ENCODE measurements around the gene FIGLA. TPM values are rescaled to one million over a fixed set of nuclear protein-coding genes. Genes with fewer than 3 reads are reported as not detected.

Gene FIGLA
- total and polyA plus RNA-seq, 4 experiments from 2014 or later, result not detected

DNA sequence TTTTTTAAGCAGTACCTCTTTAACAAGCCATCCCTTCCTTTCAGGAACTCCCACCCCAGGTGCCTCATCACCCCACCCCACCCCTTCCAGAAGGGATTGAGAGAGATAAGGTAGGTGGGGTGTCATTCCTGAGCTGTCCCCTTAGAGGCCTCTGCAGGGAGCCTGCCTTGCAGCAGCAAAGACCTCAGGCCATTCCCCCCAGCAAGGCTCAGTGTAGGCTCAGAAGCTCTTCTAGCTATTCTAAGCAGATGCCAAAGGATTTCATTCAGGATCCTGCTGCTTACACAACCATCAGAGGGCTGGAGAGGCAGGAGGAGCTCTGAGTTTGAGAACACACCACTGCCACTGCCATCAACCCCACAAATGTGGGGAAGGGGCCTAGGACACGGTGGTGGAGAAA lies 5.8 kb upstream of the FIGLA start:
- intact Hi-C loops (cut with micrococcal nuclease), result no loop called here
- Mint-ChIP-seq H3K4me1 (no peaks in the 10 kb centered on the region), H3K27me3 (peaks cover 18 to 34% of the 10 kb centered on the region in 2 donors), H3K9me3 (peaks cover 0 to 10% (median 4%) of the 10 kb centered on the region in 8 donors), H3K36me3 (peaks cover 0 to 7% of the 10 kb centered on the region in 2 donors), H3K4me3 (no peak overlapping the region), H3K27ac (no peak overlapping the region)
- no peak for DNase-seq
- Histone ChIP-seq H3K9me3 (ENCODE audit: control insufficient read depth in 1 of 2, low read length in 2 of 2) (no peaks in the 10 kb centered on the region), H3K27me3 (ENCODE audit: insufficient read depth, low read length) (peaks cover 9% of the 10 kb centered on the region), H3K4me3 (ENCODE audit: low read length in 2 of 2) (no peak overlapping the region), H3K4me1 (ENCODE audit: insufficient read depth, low read length) (no peaks in the 10 kb centered on the region), H3K36me3 (ENCODE audit: insufficient read depth, low read length) (no peaks in the 10 kb centered on the region), H3K27ac (ENCODE audit: low read depth, low read length) (no peak overlapping the region)
- POLR2A ChIA-PET (ENCODE audit: partially characterized antibody), result interaction anchor here (0.9 kb wide), 1 partner anchor 138 kb away, joined by 3 read pairs; no protein-coding TSS in a partner anchor
- CTCF ChIA-PET (ENCODE audit: partially characterized antibody), result no interaction called here

DNA sequence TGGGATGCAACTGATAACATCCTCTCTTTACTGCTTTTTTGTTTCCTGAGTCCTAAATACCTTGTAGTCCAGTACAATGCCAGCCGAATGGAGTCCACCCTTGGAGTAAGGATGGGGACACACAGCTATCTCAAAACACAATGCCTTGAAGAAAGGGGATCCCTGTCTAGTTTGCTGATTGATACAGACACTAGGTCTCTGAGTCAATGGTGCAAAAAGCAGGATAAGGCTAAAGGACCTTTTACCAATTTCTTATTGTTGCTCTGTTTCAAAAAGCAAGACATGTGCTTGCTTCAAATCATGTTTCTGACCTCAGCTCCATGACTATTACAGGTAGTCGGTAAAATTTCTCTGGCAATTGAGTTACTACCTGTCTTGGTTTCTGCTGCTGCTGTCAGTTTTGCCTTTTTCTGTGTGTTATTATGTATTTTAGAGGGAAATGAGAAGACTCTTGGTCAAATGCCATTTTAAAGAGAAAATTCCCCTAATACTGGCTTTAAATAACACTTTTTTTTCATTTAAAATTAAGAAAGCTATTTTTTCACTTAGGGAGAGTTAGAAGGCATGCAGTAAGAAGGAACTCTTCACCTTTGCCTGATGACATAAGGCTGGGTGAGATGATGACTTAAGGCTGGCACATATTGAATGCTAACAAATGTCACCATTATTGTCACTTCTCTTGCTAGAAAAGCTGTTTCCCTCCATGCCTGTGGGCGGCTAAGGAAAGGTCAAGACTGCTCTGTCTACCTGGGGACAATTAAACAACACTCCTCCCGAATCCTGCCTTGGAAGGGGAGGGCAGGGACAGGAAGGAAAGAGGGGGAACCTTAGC lies 4.9 kb upstream of the FIGLA start:
- intact Hi-C loops (cut with micrococcal nuclease), result no loop called here
- Mint-ChIP-seq H3K27me3 (peaks cover 22 to 37% of the 10 kb centered on the region in 2 donors), H3K27ac (no peak overlapping the region), H3K4me3 (no peak overlapping the region), H3K9me3 (peaks cover 0 to 10% (median 4%) of the 10 kb centered on the region in 8 donors), H3K36me3 (peaks cover 0 to 7% of the 10 kb centered on the region in 2 donors), H3K4me1 (peaks cover 0 to 4% (median 0%) of the 10 kb centered on the region in 4 donors)
- no peak for DNase-seq
- Histone ChIP-seq H3K27ac (ENCODE audit: low read depth, low read length) (no peak overlapping the region), H3K36me3 (ENCODE audit: insufficient read depth, low read length) (no peaks in the 10 kb centered on the region), H3K27me3 (ENCODE audit: insufficient read depth, low read length) (peaks cover 13% of the 10 kb centered on the region), H3K9me3 (ENCODE audit: control insufficient read depth in 1 of 2, low read length in 2 of 2) (no peaks in the 10 kb centered on the region), H3K4me1 (ENCODE audit: insufficient read depth, low read length) (no peaks in the 10 kb centered on the region), H3K4me3 (ENCODE audit: low read length in 2 of 2) (no peak overlapping the region)
- ChIA-PET CTCF (ENCODE audit: partially characterized antibody) (interaction anchor here (0.6 kb wide), 1 partner anchor 155 kb away, joined by 3 read pairs; no protein-coding TSS in a partner anchor), POLR2A (ENCODE audit: partially characterized antibody) (no interaction called here)

DNA sequence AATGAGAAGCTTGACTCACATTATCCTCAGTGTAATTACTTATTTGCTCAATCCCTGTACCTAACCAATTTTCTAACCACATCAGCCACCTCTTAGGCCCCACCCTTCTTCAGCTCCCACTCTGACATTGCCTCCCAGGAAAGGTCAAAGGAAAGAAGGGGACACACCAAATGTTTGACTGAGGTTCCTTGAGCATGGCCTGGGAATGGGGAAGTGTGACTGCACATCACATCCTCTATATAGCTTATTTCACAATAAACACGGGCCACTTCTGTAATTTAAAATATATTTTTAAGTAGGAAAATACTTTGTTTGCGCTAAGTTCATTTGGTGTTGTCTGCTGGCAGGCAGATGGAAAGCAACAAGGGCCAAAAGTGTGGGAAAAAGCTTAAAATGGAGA lies 3.0 kb upstream of the FIGLA start:
- H3K4me3 ChIP-seq (ENCODE audit: low read length in 2 of 2), result no peak overlapping the region
- peaks cover 23% of the 10 kb centered on the region for H3K27me3 ChIP-seq (ENCODE audit: insufficient read depth, low read length)
- peaks cover 27 to 37% of the 10 kb centered on the region in 2 donors for H3K27me3 Mint-ChIP-seq
- H3K9me3 ChIP-seq (ENCODE audit: control insufficient read depth in 1 of 2, low read length in 2 of 2), result no peaks in the 10 kb centered on the region
- intact Hi-C loops (cut with micrococcal nuclease), result no loop called here
- CTCF ChIA-PET (ENCODE audit: partially characterized antibody), result interaction anchor here (1.4 kb wide), 1 partner anchor 8 kb away, joined by 4 read pairs; no protein-coding TSS in a partner anchor
- no peak overlapping the region for H3K27ac Mint-ChIP-seq
- H3K9me3 Mint-ChIP-seq, result no peaks in the 10 kb centered on the region
- no peak overlapping the region for H3K27ac ChIP-seq (ENCODE audit: low read depth, low read length)
- no peaks in the 10 kb centered on the region for H3K36me3 ChIP-seq (ENCODE audit: insufficient read depth, low read length)
- H3K36me3 Mint-ChIP-seq, result no peaks in the 10 kb centered on the region
- H3K4me1 Mint-ChIP-seq, result peaks cover 5 to 11% (median 6%) of the 10 kb centered on the region in 4 donors
- no peak for DNase-seq
- POLR2A ChIA-PET (ENCODE audit: partially characterized antibody), result no interaction called here
- H3K4me3 Mint-ChIP-seq, result no peak overlapping the region
- peaks cover 7% of the 10 kb centered on the region for H3K4me1 ChIP-seq (ENCODE audit: insufficient read depth, low read length)

DNA sequence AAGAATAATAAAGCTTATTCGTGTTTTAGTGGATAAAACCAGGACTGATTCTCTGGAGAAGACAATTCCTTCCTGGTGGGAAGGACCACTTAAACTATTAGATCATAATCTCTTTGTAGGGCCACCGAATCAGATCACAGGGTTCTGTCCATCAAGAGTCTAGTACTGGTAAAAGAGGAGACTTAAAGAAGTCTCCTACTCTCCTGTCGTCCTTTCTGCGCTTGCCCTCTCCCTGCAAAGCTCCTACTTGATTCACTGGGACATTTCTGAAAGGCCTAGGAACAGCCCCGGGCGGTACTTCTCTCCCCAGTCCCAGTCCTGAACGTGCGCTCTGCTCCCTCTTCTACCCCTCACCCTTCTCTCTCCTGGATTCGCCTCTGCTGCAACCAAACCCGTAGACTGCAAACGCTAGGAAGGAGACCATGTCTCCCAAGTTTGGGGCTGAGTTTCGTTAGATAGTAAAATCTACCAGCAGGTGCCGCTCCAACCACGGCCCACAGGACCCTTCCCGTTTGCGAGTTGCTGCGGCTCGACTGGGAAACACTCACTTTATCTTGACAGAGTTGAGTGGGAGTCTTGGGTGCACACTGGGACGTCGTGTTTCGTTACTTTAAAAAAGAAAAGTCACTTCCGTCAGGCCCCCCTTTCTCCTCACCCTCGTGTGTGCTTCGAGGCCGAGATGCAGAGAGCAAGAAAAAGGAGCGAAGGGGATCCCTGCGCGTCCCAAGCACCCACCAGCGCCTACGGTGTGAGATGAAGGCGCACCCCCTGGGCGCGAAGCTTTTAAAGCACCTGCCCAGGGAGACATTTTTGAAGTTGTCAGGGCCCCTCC lies 923 bp downstream of the FIGLA start:
- no peaks in the 10 kb centered on the region for H3K36me3 ChIP-seq (ENCODE audit: insufficient read depth, low read length)
- no peak overlapping the region for H3K27ac ChIP-seq (ENCODE audit: low read depth, low read length)
- peaks cover 7% of the 10 kb centered on the region for H3K4me1 ChIP-seq (ENCODE audit: insufficient read depth, low read length)
- peaks cover 6 to 17% (median 8%) of the 10 kb centered on the region in 4 donors for H3K4me1 Mint-ChIP-seq
- peak overlapping the region; percentile 41 to 89 (median 83) for H3K4me3 Mint-ChIP-seq
- H3K27me3 ChIP-seq (ENCODE audit: insufficient read depth, low read length), result peaks cover 40% of the 10 kb centered on the region
- POLR2A ChIA-PET (ENCODE audit: partially characterized antibody), result no interaction called here
- H3K4me3 ChIP-seq (ENCODE audit: low read length in 2 of 2), result peak overlapping the region in 1 of 2 donors; percentile 23
- no peaks in the 10 kb centered on the region for H3K36me3 Mint-ChIP-seq
- no peaks in the 10 kb centered on the region for H3K9me3 Mint-ChIP-seq
- CTCF ChIA-PET (ENCODE audit: partially characterized antibody), result interaction anchor here (0.5 to 2.5 kb wide), 5 partner anchors 11 to 1487 kb away, joined by 3 to 5 read pairs (median 4); no protein-coding TSS in a partner anchor
- intact Hi-C loops (cut with micrococcal nuclease), result no loop called here
- DNase-seq, result peak in 4 of 5 donors; percentile 30 to 43 (median 34)
- peaks cover 41 to 54% of the 10 kb centered on the region in 2 donors for H3K27me3 Mint-ChIP-seq
- H3K27ac Mint-ChIP-seq, result peak overlapping the region in 2 of 7 donors; percentile 23 to 59
- H3K9me3 ChIP-seq (ENCODE audit: control insufficient read depth in 1 of 2, low read length in 2 of 2), result no peaks in the 10 kb centered on the region

DNA sequence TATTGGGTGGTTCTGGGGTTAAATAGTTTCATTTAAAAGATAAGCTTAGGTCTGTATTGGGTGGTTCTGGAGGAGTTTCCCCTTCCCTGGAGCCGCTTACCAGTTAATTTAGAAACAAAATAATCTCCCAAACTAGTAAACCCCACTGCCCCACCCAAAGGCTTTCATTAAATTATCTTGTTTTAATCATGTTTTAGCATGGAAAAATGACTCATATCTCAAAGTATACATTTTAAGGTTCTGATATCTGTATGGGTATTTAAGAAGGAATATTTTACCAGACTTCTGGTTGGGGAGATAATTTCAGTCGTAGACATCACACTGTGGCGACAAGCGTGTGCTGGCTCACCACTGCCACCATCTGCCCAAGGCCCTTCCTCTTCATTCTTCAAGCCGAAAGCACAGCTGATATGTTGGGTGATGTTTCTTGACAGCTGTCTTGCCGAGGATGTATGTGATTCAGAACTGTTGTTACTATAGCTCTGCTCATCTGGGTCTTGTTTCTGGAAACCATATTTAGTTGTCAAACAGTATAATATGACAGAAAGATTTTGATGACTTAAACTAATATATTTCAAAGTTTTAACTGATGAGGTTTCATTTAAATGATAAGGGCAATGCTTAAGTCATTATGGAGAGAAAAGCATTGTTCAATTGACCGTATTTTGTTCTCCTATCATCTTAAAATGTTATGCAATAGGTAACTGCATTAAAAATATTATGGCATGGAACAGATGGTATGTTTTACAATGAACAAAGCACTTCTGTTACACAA lies 5.1 kb downstream of the FIGLA start:
- H3K9me3 ChIP-seq (ENCODE audit: control insufficient read depth in 1 of 2, low read length in 2 of 2), result no peaks in the 10 kb centered on the region
- H3K9me3 Mint-ChIP-seq, result no peaks in the 10 kb centered on the region
- no peaks in the 10 kb centered on the region for H3K36me3 Mint-ChIP-seq
- peaks cover 6 to 13% (median 8%) of the 10 kb centered on the region in 4 donors for H3K4me1 Mint-ChIP-seq
- no peak overlapping the region for H3K27ac ChIP-seq (ENCODE audit: low read depth, low read length)
- DNase-seq, result peak in 2 of 5 donors; percentile 11 to 17
- H3K27ac Mint-ChIP-seq, result no peak overlapping the region
- H3K27me3 ChIP-seq (ENCODE audit: insufficient read depth, low read length), result peaks cover 26% of the 10 kb centered on the region
- CTCF ChIA-PET (ENCODE audit: partially characterized antibody), result interaction anchor here (0.7 to 3.3 kb wide), 6 partner anchors 8 to 481 kb away, joined by 3 to 10 read pairs (median 5); partner anchors contain the start of gene ADD2
- H3K4me3 ChIP-seq (ENCODE audit: low read length in 2 of 2), result no peak overlapping the region
- H3K27me3 Mint-ChIP-seq, result peaks cover 26 to 37% of the 10 kb centered on the region in 2 donors
- POLR2A ChIA-PET (ENCODE audit: partially characterized antibody), result no interaction called here
- H3K4me1 ChIP-seq (ENCODE audit: insufficient read depth, low read length), result peaks cover 7% of the 10 kb centered on the region
- H3K4me3 Mint-ChIP-seq, result no peak overlapping the region
- H3K36me3 ChIP-seq (ENCODE audit: insufficient read depth, low read length), result no peaks in the 10 kb centered on the region
- intact Hi-C loops (cut with micrococcal nuclease), result loop anchor here (2.0 kb wide), 1 partner anchor 481 kb away; no protein-coding TSS in a partner anchor

DNA sequence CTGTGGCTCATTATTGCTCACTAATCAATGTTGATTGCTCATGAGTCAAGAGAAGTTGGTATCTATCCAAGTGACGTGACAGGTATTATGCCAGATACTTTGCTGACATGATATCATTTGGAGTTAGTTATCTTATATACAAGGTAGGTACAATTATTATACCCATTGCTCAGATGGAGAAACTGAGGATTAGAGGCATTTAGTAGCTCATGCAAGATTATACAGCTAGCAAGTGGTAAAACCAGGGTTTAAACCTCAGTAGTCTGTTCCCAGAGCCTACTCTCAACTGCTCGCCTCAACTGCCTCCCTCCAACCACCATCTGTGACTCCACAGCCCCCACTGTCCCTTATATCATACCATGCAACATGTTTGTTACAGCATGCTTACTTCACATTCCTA lies 6.1 kb downstream of the FIGLA start:
- H3K4me1 Mint-ChIP-seq, result peaks cover under 1 to 7% (median 3%) of the 10 kb centered on the region in 4 donors
- H3K9me3 Mint-ChIP-seq, result no peaks in the 10 kb centered on the region
- peaks cover 22 to 32% of the 10 kb centered on the region in 2 donors for H3K27me3 Mint-ChIP-seq
- no peaks in the 10 kb centered on the region for H3K36me3 ChIP-seq (ENCODE audit: insufficient read depth, low read length)
- no peak overlapping the region for H3K4me3 ChIP-seq (ENCODE audit: low read length in 2 of 2)
- no peak for DNase-seq
- H3K4me1 ChIP-seq (ENCODE audit: insufficient read depth, low read length), result peaks cover 2% of the 10 kb centered on the region
- H3K27ac ChIP-seq (ENCODE audit: low read depth, low read length), result no peak overlapping the region
- no peak overlapping the region for H3K27ac Mint-ChIP-seq
- intact Hi-C loops (cut with micrococcal nuclease), result loop anchor here (2.0 kb wide), 1 partner anchor 480 kb away; no protein-coding TSS in a partner anchor
- H3K4me3 Mint-ChIP-seq, result no peak overlapping the region
- CTCF ChIA-PET (ENCODE audit: partially characterized antibody), result interaction anchor here (1.2 to 3.3 kb wide), 5 partner anchors 9 to 480 kb away, joined by 3 to 10 read pairs (median 6); partner anchors contain the start of gene ADD2
- POLR2A ChIA-PET (ENCODE audit: partially characterized antibody), result no interaction called here
- no peaks in the 10 kb centered on the region for H3K9me3 ChIP-seq (ENCODE audit: control insufficient read depth in 1 of 2, low read length in 2 of 2)
- H3K27me3 ChIP-seq (ENCODE audit: insufficient read depth, low read length), result peaks cover 21% of the 10 kb centered on the region
- H3K36me3 Mint-ChIP-seq, result no peaks in the 10 kb centered on the region

Measured in CD4-positive, alpha-beta memory T cell (primary cell).